Measurements from ENCODE around the gene PODNL1. TPM values are rescaled to one million over a fixed set of nuclear protein-coding genes. Genes with fewer than 3 reads are reported as not detected.

The PODNL1 gene
- total RNA-seq, 1 experiment from 2014 or later: not detected

- no peaks in the 10 kb centered on the region for H3K27me3 ChIP-seq
- DNase-seq: no peak
- no peak overlapping the region for H3K4me3 ChIP-seq
Measured at GRCh38 chr19:13896227-13896626, 42.0 kb downstream of the PODNL1 start.

GRCh38 chr19:13894552-13894951 is 43.7 kb downstream of the PODNL1 start:
- no peak for DNase-seq
- Histone ChIP-seq H3K36me3 (no peaks in the 10 kb centered on the region), H3K9me3 (no peaks in the 10 kb centered on the region), H3K4me3 (no peak overlapping the region), H3K27me3 (no peaks in the 10 kb centered on the region)

More at GRCh38 chr19:13896227-13896626, 42.0 kb downstream of the PODNL1 start:
- H3K9me3 ChIP-seq: no peaks in the 10 kb centered on the region
- H3K36me3 ChIP-seq: no peaks in the 10 kb centered on the region

GRCh38 chr19:13892870-13893269 is 45.3 kb downstream of the PODNL1 start:
- no peak overlapping the region for H3K4me3 ChIP-seq
- no peak for DNase-seq

GRCh38 chr19:13890136-13890535 is 48.1 kb downstream of the PODNL1 start:
- no peak for DNase-seq
- H3K4me3 ChIP-seq: no peak overlapping the region

More at GRCh38 chr19:13892870-13893269, 45.3 kb downstream of the PODNL1 start:
- Histone ChIP-seq H3K9me3 (no peaks in the 10 kb centered on the region), H3K27me3 (no peaks in the 10 kb centered on the region), H3K36me3 (no peaks in the 10 kb centered on the region)

GRCh38 chr19:13888281-13888680 is 49.9 kb downstream of the PODNL1 start:
- DNase-seq: no peak
- no peak overlapping the region for H3K4me3 ChIP-seq
- no peaks in the 10 kb centered on the region for H3K36me3 ChIP-seq
- H3K27me3 ChIP-seq: no peaks in the 10 kb centered on the region
- no peaks in the 10 kb centered on the region for H3K9me3 ChIP-seq

More at GRCh38 chr19:13890136-13890535, 48.1 kb downstream of the PODNL1 start:
- no peaks in the 10 kb centered on the region for H3K36me3 ChIP-seq
- H3K9me3 ChIP-seq: no peaks in the 10 kb centered on the region
- H3K27me3 ChIP-seq: no peaks in the 10 kb centered on the region

GRCh38 chr19:13887517-13887916 is 50.7 kb downstream of the PODNL1 start:
- Histone ChIP-seq H3K36me3 (no peaks in the 10 kb centered on the region), H3K9me3 (no peaks in the 10 kb centered on the region), H3K27me3 (no peaks in the 10 kb centered on the region), H3K4me3 (no peak overlapping the region)
- no peak for DNase-seq

- no peak for DNase-seq
- Histone ChIP-seq H3K27me3 (no peaks in the 10 kb centered on the region), H3K9me3 (no peaks in the 10 kb centered on the region), H3K4me3 (no peak overlapping the region), H3K36me3 (no peaks in the 10 kb centered on the region)
Measured at GRCh38 chr19:13887018-13887436, 51.2 kb downstream of the PODNL1 start.

GRCh38 chr19:13885826-13886365 is 52.3 kb downstream of the PODNL1 start:
- Histone ChIP-seq H3K4me3 (no peak overlapping the region), H3K9me3 (no peaks in the 10 kb centered on the region), H3K27me3 (no peaks in the 10 kb centered on the region), H3K36me3 (no peaks in the 10 kb centered on the region)
- DNase-seq: no peak

GRCh38 chr19:13884726-13885591 is 53.3 kb downstream of the PODNL1 start:
- Histone ChIP-seq H3K4me3 (no peak overlapping the region), H3K27me3 (no peaks in the 10 kb centered on the region), H3K36me3 (no peaks in the 10 kb centered on the region), H3K9me3 (no peaks in the 10 kb centered on the region)
- DNase-seq: no peak

- Histone ChIP-seq H3K27me3 (no peaks in the 10 kb centered on the region), H3K9me3 (no peaks in the 10 kb centered on the region), H3K4me3 (no peak overlapping the region), H3K36me3 (no peaks in the 10 kb centered on the region)
- DNase-seq: no peak
Measured at GRCh38 chr19:13883516-13884064, 54.6 kb downstream of the PODNL1 start.

GRCh38 chr19:13882836-13883235 is 55.4 kb downstream of the PODNL1 start:
- Histone ChIP-seq H3K4me3 (no peak overlapping the region), H3K9me3 (no peaks in the 10 kb centered on the region), H3K36me3 (no peaks in the 10 kb centered on the region), H3K27me3 (no peaks in the 10 kb centered on the region)
- DNase-seq: no peak

- no peaks in the 10 kb centered on the region for H3K27me3 ChIP-seq
- no peaks in the 10 kb centered on the region for H3K36me3 ChIP-seq
- DNase-seq: no peak
- H3K9me3 ChIP-seq: no peaks in the 10 kb centered on the region
- no peak overlapping the region for H3K4me3 ChIP-seq
Measured at GRCh38 chr19:13882419-13882795, 55.8 kb downstream of the PODNL1 start.

GRCh38 chr19:13881692-13882418 is 56.4 kb downstream of the PODNL1 start:
- H3K9me3 ChIP-seq: no peaks in the 10 kb centered on the region
- H3K27me3 ChIP-seq: no peaks in the 10 kb centered on the region
- no peak overlapping the region for H3K4me3 ChIP-seq
- no peak for DNase-seq
- no peaks in the 10 kb centered on the region for H3K36me3 ChIP-seq

GRCh38 chr19:13881251-13881691 is 56.9 kb downstream of the PODNL1 start:
- Histone ChIP-seq H3K9me3 (no peaks in the 10 kb centered on the region), H3K36me3 (no peaks in the 10 kb centered on the region), H3K4me3 (no peak overlapping the region), H3K27me3 (no peaks in the 10 kb centered on the region)
- no peak for DNase-seq

Measured in MG63 (cell line).